ENCODE measurements around the gene LCP2.

GRCh38 chr5:170266570-170267381 is 30.8 kb downstream of the LCP2 start:
- no peak for TF ChIP-seq EZH2 (IDR thresholded peaks at IDR 0.05; ENCODE audit: insufficient read depth, low read length)
- TF ChIP-seq CTCF (IDR thresholded peaks at IDR 0.05; ENCODE audit: insufficient read depth, low read depth, low read length) = no peak
